Esophagus mucosa (tissue), 1 donor: Measurements from ENCODE around the gene COL6A6. TPM values are rescaled to one million over a fixed set of nuclear protein-coding genes. Genes with fewer than 3 reads are reported as not detected.
"Not testable (repeated sequence)": the region's sequence is repeated elsewhere in the genome, so short reads cannot be mapped to it uniquely, and the experiment has no call there.

ENCODE experiments used
- ATAC-seq: fragments of 200-7000 bp; cut with Tn5 transposase; one replicate; pipeline ENCODE4 v1.9.1; 2020
- total RNA-seq: library from RNA; stranded (reverse); gene quantifications from one replicate; pipeline ENCODE4 v1.2.4, GENCODE V29; 2023
- donor health status: DM: yes; HTN: yes; CAD: no.

The COL6A6 gene
- total RNA-seq, 1 donor from 2014 or later: 0.08 TPM

DNA sequence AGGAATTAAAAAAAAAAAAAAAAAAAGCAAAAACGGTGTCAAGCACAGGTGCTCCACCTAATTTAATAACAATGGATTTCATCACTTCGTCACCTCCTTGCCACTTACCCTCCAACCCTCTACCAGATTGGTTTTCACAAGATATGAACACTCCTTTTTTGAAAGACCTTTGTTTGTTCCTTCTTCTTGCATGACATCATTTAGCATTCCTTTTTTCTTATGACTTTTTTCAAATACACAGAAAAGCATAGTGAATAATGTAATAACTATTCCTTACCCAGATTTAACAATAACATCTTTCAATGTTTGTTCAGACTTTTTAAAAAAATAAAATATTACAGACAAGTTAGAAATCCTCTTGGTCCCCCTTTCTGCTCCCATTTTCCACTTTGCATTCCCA is 16.3 kb downstream of the COL6A6 start:
- ATAC-seq: no peak

DNA sequence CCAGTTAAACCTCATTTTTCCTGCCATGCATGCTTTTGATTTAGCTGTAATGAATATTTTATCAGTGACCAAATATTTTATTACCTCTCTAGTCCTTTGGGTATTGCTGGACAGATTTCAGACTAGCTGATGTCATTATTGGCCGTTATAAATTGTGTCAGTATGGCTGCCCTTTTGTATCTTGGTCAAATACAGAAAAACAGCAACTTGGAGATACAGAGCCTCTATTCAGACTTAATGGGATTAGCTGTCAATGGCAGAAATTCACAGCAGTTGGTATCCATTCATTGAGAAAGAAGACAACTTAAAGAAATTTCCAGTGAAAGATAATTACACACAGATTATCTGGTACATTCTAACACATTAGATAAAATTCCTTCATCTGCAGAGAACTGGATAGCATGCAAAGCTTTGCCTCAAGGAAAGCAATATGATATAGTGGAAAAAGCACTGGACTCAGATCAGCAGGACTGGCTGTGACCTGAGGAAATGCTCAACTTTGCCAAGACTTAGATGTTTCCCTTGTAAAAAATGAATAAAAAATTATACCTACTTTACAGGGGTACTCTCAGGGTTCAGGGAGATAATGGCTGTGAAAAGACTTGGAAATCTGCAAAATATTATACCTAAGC is 20.8 kb downstream of the COL6A6 start:
- no peak for ATAC-seq

DNA sequence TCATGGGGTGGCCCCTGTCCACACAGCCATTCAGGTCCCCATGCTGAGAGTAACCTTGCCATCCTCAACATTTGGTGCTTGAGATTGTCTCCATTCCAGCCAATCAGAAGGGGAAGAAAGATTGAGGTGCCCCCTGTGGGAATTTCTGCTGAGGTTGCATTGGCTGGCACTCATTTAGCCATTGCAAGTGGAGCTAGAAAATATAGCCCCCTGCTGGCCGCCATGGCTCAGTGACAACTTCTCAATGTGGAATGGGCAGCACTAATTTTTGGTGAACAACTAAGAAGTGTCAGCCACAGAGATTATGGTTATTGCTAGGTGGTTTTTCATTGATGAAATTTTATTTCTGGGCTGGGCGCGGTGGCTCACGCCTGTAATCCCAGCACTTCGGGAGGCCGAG is 22.0 kb downstream of the COL6A6 start:
- ATAC-seq: no peak

DNA sequence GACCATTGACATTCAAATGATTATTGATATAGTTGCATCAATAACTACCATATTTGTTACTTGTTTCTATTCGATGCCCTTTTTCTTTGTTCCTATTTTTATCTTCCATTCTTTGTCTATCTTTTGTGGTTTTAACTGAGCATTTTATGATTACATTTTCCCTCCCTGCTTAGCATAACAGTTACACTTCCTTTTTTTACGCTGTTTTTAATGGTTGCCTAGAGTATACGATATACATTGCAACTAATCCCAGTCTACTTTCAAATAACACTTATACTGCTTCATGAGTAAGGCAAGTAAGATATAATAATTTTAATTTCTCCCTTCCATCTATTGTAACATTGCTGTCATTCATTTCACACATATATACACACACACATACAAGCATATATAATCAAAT is 26.3 kb downstream of the COL6A6 start:
- no peak for ATAC-seq

DNA sequence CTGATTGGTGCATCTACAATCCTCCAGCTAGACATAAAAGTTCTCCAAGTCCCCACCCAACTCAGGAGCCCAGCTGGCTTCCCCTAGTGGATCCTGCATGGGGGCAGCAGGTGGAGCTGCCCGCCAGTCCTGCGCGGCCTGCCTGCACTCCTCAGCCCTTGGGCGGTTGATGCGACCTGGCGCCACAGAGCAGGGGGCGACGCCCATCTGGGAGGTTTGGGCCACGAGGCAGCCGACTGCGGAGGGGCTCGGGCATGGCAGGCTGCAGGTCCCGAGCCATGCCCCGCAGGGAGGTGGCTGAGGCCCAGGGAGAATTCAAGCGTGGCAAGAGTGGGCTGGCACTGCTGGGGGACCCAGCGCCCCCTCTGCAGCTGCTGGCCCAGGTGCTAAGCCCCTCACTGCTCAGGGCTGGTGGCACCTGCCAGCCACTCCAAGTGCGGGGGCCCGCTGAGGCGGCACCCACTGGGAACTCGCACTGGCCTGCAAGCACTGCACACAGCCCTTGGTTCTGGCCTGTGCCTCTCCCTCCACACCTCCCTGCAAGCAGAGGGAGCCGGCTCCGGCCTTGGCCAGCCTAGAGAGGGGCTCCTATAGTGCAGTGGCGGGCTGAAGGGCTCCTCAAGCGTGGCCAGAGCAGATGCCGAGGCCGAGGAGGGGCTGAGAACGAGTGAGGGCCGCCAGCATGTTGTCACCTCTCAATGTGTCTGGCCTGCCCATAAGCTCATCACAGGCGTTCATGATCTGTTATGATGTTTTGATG is 30.1 kb downstream of the COL6A6 start:
- no peak for ATAC-seq

DNA sequence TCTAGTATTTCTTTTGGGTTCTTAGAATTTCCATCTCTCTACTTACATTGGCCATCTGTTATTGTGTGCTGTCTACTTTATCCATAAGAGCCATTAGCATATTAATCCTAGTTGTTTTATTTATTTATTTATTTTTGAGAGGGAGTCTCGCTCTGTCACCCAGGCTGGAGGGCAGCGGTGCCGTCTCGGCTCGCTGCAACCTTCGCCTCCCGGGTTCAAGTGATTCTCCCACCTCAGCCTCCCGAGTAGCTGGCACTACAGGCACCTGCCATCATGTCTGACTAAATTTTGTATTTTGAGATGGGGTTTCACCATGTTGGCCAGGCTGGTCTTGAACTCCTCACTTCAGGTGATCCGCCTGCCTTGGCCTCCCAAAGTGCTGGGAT is 30.7 kb downstream of the COL6A6 start:
- not testable (repeated sequence) for ATAC-seq

DNA sequence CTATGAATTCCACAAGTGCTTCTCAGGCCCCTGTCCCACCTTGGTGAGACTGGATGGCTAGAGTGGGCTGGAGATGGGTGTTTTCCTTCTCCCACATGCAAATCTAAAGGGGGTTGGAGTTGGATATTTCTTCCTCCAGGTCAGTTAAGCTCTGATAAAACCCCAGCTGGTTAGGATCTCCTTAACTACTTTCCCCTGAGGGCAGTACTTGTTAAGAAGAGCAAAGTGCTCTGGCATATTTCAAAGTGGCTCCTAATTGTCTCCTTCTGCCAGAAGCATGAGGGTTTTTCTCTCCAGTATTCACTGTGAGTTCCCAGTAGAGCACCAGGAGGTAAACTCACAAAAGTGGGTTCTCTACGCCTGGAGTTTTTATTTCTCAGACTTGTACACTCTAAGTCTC is 31.4 kb downstream of the COL6A6 start:
- ATAC-seq: no peak

DNA sequence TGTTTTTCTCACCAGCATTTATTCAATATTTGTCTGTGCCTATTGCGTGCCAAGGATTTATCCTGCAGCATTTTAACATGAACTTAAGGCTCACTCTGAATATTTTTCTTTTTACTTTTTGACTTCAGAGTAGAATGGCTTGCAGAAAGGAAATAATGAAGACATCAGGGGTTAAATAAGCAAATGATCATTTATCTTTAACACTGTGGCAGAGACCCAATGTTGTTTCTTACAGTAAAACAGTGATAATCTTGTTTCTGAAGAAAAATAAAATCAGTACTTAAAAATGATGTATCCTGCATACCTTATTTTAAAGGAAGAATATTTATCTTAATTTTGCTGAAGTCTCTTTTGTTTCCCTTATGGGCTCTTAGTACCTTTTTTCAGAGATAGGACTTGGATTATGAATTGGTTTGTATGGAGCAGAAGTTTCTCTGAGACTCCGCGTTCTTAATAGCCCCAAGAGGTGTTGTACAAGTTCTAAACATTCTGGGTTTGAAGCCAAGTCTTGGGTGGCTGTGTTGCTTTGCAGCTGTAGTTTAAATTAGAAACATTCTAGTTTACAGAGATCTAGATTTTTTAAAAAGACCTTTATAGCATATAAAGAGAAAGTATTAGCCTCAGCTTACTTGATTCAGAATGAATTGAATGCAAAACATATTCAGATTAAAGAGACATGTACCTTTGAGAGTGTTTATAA is 40.5 kb downstream of the COL6A6 start:
- ATAC-seq: no peak

DNA sequence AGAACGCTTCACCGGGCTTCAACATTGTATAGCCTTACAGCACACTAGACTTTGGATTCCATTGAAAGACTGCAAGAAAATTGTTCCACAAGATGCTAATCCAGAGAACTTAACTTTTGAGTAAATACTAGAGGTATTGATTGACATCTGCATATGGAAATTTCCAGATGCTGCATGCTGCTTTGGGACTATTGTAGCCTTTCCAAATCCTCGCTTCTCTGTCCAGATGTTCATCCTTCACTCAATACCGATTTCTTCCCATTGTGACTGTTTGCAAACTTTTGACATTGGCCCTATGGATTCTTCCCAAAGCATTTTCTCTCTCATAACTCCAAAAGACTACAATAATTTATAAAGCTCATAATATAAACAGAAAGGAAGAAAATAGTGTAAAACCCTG is 41.4 kb downstream of the COL6A6 start:
- no peak for ATAC-seq

DNA sequence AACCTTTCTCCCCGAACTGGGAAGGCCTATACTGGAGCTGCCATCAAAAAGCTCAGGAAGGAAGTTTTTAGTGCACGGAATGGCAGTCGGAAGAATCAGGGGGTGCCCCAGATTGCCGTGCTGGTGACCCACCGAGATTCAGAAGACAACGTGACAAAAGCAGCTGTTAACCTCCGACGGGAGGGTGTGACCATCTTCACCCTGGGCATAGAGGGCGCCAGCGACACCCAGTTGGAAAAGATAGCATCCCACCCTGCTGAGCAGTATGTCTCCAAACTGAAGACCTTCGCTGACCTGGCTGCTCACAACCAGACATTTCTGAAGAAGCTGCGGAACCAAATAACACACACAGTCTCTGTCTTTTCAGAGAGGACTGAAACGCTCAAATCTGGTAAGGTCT is 48.2 kb downstream of the COL6A6 start:
- ATAC-seq: no peak

Other genes starting within 250 kb of the COL6A6 start
- gene COL6A5, start 171.5 kb upstream of the COL6A6 start, total RNA-seq: 0.16 TPM
- 19.1 TPM for gene PIK3R4, start 229.7 kb downstream of the COL6A6 start, total RNA-seq